ENCODE measurements around the gene RNF217. TPM values are rescaled to one million over a fixed set of nuclear protein-coding genes. Genes with fewer than 3 reads are reported as not detected.

RNF217 gene
- total RNA-seq, 4 donors from 2014 or later: 6.0 to 24.3 (median 16.0) TPM

GRCh38 chr6:125129354-125129753 is 167.1 kb downstream of the RNF217 start:
- WGBS, 2 donors (ENCODE audit: low coverage in 1 of 2): 63 to 71% methylated on average over 4 of the region's 4 CpGs

GRCh38 chr6:125132058-125132457 is 169.8 kb downstream of the RNF217 start:
- Histone ChIP-seq H3K4me3 (no peak overlapping the region), H3K27me3 (peaks cover 2% of the 10 kb centered on the region), H3K27ac (no peak overlapping the region), H3K9me3 (no peaks in the 10 kb centered on the region), H3K4me1 (no peaks in the 10 kb centered on the region), H3K36me3 (no peaks in the 10 kb centered on the region)
- intact Hi-C loops (cut with DNase I; ENCODE audit: low total_unique reads) (no loop called here), in situ Hi-C loops (cut with MboI; ENCODE audit: low pct_ligation_motif_present in 1 of 4, low pct_unique_long_range_greater_than_20kb in 1 of 4, low sequenced_read_pairs in 3 of 4) (no loop called here)
- WGBS, 2 donors (ENCODE audit: low coverage in 1 of 2): 33 to 68% methylated on average over 1 of the region's 1 CpG
- no peak for DNase-seq
- TF ChIP-seq POLR2A (IDR thresholded peaks at IDR 0.05) (no peak), POLR2AphosphoS5 (IDR thresholded peaks at IDR 0.05) (no peak), EP300 (IDR thresholded peaks at IDR 0.05; ENCODE audit: low read depth) (no peak)
- TF ChIP-seq, protein P1, sequence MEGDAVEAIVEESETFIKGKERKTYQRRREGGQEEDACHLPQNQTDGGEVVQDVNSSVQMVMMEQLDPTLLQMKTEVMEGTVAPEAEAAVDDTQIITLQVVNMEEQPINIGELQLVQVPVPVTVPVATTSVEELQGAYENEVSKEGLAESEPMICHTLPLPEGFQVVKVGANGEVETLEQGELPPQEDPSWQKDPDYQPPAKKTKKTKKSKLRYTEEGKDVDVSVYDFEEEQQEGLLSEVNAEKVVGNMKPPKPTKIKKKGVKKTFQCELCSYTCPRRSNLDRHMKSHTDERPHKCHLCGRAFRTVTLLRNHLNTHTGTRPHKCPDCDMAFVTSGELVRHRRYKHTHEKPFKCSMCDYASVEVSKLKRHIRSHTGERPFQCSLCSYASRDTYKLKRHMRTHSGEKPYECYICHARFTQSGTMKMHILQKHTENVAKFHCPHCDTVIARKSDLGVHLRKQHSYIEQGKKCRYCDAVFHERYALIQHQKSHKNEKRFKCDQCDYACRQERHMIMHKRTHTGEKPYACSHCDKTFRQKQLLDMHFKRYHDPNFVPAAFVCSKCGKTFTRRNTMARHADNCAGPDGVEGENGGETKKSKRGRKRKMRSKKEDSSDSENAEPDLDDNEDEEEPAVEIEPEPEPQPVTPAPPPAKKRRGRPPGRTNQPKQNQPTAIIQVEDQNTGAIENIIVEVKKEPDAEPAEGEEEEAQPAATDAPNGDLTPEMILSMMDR (IDR thresholded peaks at IDR 0.05): no peak

More at GRCh38 chr6:125129354-125129753, 167.1 kb downstream of the RNF217 start:
- intact Hi-C loops (cut with DNase I; ENCODE audit: low total_unique reads) (no loop called here), in situ Hi-C loops (cut with MboI; ENCODE audit: low pct_ligation_motif_present in 1 of 4, low pct_unique_long_range_greater_than_20kb in 1 of 4, low sequenced_read_pairs in 3 of 4) (no loop called here)
- DNase-seq: no peak
- peaks cover 2% of the 10 kb centered on the region for H3K27me3 ChIP-seq
- no peaks in the 10 kb centered on the region for H3K9me3 ChIP-seq
- no peak overlapping the region for H3K27ac ChIP-seq
- H3K4me3 ChIP-seq: no peak overlapping the region
- H3K36me3 ChIP-seq: no peaks in the 10 kb centered on the region
- TF ChIP-seq POLR2AphosphoS5 (IDR thresholded peaks at IDR 0.05): no peak
- TF ChIP-seq EP300 (IDR thresholded peaks at IDR 0.05; ENCODE audit: low read depth): no peak
- TF ChIP-seq POLR2A (IDR thresholded peaks at IDR 0.05): no peak
- TF ChIP-seq, protein P1 (IDR thresholded peaks at IDR 0.05): no peak
- no peaks in the 10 kb centered on the region for H3K4me1 ChIP-seq

GRCh38 chr6:125136378-125136777 is 174.1 kb downstream of the RNF217 start:
- Histone ChIP-seq H3K4me1 (no peaks in the 10 kb centered on the region), H3K27ac (no peak overlapping the region), H3K9me3 (no peaks in the 10 kb centered on the region), H3K4me3 (no peak overlapping the region), H3K27me3 (peaks cover 2% of the 10 kb centered on the region), H3K36me3 (no peaks in the 10 kb centered on the region)
- in situ Hi-C loops (cut with MboI; ENCODE audit: low pct_ligation_motif_present in 1 of 4, low pct_unique_long_range_greater_than_20kb in 1 of 4, low sequenced_read_pairs in 3 of 4): no loop called here
- 76 to 77% methylated on average over 3 of the region's 3 CpGs for WGBS, 2 donors (ENCODE audit: low coverage in 1 of 2)
- TF ChIP-seq, protein P1 (IDR thresholded peaks at IDR 0.05): no peak
- intact Hi-C loops (cut with DNase I; ENCODE audit: low total_unique reads): no loop called here
- no peak for DNase-seq

GRCh38 chr6:125138083-125138482 is 175.8 kb downstream of the RNF217 start:
- Histone ChIP-seq H3K36me3 (no peaks in the 10 kb centered on the region), H3K9me3 (no peaks in the 10 kb centered on the region), H3K4me1 (no peaks in the 10 kb centered on the region), H3K4me3 (no peak overlapping the region), H3K27ac (no peak overlapping the region), H3K27me3 (no peaks in the 10 kb centered on the region)
- intact Hi-C loops (cut with DNase I; ENCODE audit: low total_unique reads) (no loop called here), in situ Hi-C loops (cut with MboI; ENCODE audit: low pct_ligation_motif_present in 1 of 4, low pct_unique_long_range_greater_than_20kb in 1 of 4, low sequenced_read_pairs in 3 of 4) (no loop called here)
- 83 to 85% methylated on average over 2 of the region's 2 CpGs for WGBS, 2 donors (ENCODE audit: low coverage in 1 of 2)
- TF ChIP-seq, protein P1 (IDR thresholded peaks at IDR 0.05): no peak
- TF ChIP-seq POLR2A (IDR thresholded peaks at IDR 0.05) (no peak), POLR2AphosphoS5 (IDR thresholded peaks at IDR 0.05) (no peak), EP300 (IDR thresholded peaks at IDR 0.05; ENCODE audit: low read depth) (no peak)
- no peak for DNase-seq

All from transverse colon (tissue), 4 donors.